ENCODE measurements around the gene SEPHS2.

- TF ChIP-seq POLR2A (IDR thresholded peaks at IDR 0.05) (no peak), CTCF (IDR thresholded peaks at IDR 0.05) (no peak)
These were observed 28.4 kb upstream of the SEPHS2 start for GRCh38 chr16:30474074-30474452.
